SK-N-SH treated with all-trans-retinoic acid at 6 μM for 48 hours (cell line): ENCODE results near the gene CERT1.

Experiments used
- ARNTL ChIP-seq: fragments of 450-650 bp; formaldehyde crosslinking; IDR thresholded peaks from 2 replicates; pipeline ENCODE4 v1.5.0; 2020; ENCODE audit warnings: low read depth, mild to moderate bottlenecking, moderate library complexity, borderline replicate concordance
- CSDC2 ChIP-seq: fragments of 250-450 bp; sonication (Bioruptor Pico); IDR thresholded peaks from 2 replicates; pipeline ENCODE4 v1.5.0; 2020; ENCODE audit warnings: mild to moderate bottlenecking, moderate library complexity
- PPARA ChIP-seq: fragments of 250-450 bp; sonication (Bioruptor Pico); IDR thresholded peaks from 2 replicates; pipeline ENCODE4 v1.5.0; 2020; ENCODE audit warnings: mild to moderate bottlenecking, borderline replicate concordance
- RARB ChIP-seq: fragments of 250-450 bp; sonication (Bioruptor Pico); IDR thresholded peaks from 2 replicates; pipeline ENCODE4 v1.8.0; 2021; ENCODE audit warnings: mild to moderate bottlenecking, moderate library complexity
- ZC3H10 ChIP-seq: fragments of 250-450 bp; sonication (Bioruptor Pico); IDR thresholded peaks from 2 replicates; pipeline ENCODE4 v1.5.1; 2021; ENCODE audit warnings: mild to moderate bottlenecking, moderate library complexity
- ZFP3 ChIP-seq: fragments of 250-450 bp; sonication (Bioruptor Pico); IDR thresholded peaks from 2 replicates; pipeline ENCODE4 v1.5.0; 2020; ENCODE audit warnings: mild to moderate bottlenecking, moderate library complexity
- ZNF70 ChIP-seq: fragments of 450-650 bp; formaldehyde crosslinking; IDR thresholded peaks from 2 replicates; pipeline ENCODE4 v1.5.0; 2020; ENCODE audit warnings: mild to moderate bottlenecking, moderate library complexity

GRCh38 chr5:75482482-75482881 is 28.9 kb downstream of the CERT1 start:
- TF ChIP-seq CSDC2, result no peak
- no peak for TF ChIP-seq ZFP3
- TF ChIP-seq ARNTL, result no peak
- no peak for TF ChIP-seq RARB (CRISPR knock-in tag)
- no peak for TF ChIP-seq ZC3H10 (CRISPR knock-in tag)
- TF ChIP-seq ZNF70, result no peak
- no peak for TF ChIP-seq PPARA (CRISPR knock-in tag)
